Activated T-cell treated with anti-CD3 and anti-CD28 coated beads for 4 hours (primary cell): Measurements from ENCODE around the gene IL11.

Experiments
- DNase-seq: peaks from one replicate; pipeline ENCODE4 v3.0.0-alpha.2; 2020

Gene IL11

DNA sequence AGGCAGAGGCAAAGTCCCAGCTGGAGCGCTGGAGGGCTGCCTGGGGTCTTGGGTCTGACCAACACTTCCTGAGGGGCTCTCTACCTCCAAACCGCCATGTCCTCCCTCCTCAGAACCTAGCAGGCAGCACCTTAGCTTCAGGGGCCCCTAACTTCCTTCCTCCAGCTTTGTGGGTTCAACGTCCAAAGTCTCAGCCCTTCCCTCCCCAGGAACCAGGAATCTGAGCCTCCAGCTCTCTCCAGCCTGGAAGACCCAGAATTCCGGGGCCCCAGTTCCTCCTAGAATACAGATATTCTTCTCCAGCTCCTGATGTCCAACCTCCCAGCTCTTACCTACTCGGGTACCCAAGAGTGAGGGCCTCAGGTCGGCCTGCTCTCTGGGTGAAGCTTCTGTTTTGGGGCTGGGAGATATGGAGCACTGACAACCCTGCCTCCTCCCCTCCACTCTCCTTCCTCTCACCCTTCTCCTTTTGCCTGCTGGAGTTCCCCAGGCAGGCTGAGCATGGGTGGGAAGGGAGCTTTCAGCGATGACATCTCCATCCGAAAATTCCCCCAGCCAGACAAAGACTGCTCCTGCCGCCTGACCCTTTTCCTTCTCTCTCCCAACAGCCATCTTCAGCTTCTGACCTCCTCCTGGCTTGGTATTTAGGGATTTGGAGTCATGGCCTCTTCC is 48.7 kb downstream of the IL11 start:
- no peak for DNase-seq

DNA sequence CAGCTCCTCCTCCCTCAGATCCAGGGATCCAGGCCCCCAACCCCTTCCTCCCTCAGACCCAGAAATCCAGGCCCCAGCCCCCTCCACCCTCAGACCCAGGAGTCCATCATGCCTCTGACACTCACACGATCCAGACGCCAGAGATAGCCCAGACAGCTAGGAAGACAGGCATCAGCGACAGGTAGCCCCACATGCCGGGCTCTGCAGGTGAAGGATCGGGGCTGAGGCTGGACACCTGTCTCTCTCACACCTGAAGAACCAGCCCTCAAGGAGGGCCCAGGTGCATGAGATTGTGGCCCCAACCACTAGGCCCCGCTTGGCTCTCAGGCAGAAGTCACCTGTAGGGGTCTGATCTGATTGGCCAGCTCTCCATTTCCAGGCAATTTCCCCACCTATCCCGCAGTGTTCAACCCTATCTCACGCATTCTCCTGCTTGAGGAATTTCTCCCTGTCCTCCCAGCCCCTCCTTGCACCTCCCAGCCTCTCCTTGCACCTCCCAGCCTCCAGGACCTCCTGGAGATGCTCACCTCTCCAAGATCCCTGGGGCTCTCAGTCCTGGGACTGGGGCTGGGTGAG is 49.3 kb downstream of the IL11 start:
- no peak for DNase-seq

DNA sequence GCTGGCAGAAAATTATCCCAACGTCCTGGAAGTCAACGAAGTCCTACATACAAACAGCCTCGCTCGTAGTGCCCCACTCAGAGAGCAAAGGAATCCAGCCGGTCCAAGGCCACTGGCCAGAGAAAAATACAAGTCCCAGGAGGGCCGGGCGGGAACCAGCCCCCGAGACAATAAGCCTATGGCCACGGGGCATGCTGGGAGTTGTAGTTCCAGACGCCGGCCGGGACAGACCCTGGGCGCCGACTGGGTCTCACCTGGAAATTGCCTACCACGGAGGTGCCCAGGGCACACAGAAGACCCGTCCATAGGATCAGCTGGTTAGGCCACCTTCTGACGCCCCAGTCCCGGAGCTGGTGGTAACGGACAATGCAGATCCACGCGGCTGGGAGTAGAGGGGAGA is 50.5 kb downstream of the IL11 start:
- no peak for DNase-seq

DNA sequence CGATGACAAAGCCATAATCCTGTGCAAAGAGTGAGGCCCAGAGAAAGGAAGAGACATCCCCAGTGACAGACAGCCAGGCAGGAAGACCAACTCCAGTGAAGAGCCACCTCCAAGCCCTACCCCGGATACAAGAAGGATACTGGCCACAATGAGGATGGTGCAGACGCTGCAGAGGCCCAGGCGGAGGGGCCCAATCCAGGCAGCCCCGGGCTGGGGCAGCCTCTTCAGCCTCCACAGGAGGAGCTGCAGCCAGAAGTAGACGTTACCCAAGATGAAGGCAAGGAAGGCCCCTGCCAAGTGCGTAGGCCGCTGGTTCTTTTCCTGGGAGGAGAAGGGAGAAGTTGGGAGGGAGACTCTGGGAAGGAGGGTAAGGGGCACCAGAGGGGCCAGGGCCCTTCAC is 53.6 kb downstream of the IL11 start:
- no peak for DNase-seq

DNA sequence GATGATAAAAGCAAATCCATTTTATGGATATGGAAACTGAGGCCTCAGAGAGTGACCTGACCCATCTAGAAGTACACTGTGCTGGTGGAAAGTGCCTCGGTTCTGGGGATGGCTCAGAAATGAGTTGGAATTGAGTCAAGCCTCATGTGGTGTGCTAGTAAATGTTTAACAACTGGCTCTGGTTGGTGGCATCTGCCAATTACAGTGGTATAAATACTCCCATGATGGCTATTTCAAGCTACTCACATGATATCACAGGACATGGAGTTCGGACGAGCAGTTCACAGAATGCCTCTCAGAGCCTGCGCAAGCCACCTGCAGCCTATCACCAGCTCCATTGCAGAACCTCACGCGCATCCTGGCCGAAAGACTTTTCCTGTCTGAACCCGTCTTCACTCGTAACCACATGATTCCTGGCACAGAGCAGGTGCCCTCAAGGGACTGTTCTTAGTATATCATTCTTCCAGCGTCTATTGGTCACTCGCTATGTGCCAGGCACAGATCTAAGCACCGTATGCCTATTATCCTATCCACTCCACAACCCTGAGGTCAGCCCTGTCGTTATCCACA is 54.2 kb downstream of the IL11 start:
- no peak for DNase-seq

DNA sequence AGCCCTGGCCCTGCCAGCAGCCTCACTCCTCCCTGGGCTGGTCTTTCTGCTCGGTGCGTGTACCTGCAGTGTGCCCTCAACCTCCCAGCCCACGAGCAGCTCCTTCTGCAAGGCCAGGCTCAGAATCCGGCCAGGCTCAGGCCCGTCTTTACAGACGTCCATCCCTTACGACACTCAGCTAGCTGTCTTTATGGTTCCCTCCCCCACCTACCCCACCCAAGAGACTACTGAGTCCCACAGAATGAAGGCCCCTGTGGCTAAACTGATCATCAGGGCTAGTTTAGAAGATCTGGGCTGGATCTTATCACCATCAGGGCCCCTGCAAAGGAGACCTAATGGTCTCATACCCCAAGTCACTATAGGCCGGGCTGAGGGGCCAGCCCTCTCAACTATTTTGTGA is 55.9 kb downstream of the IL11 start:
- DNase-seq, result no peak
